Globus pallidus (tissue), 1 donor: ENCODE measurements around the gene DRD3.

ENCODE experiments used
- DNase-seq: peaks from one replicate; pipeline ENCODE4 v3.0.0-alpha.2; 2015; ENCODE audit warnings: low spot score

The DRD3 gene

DNA sequence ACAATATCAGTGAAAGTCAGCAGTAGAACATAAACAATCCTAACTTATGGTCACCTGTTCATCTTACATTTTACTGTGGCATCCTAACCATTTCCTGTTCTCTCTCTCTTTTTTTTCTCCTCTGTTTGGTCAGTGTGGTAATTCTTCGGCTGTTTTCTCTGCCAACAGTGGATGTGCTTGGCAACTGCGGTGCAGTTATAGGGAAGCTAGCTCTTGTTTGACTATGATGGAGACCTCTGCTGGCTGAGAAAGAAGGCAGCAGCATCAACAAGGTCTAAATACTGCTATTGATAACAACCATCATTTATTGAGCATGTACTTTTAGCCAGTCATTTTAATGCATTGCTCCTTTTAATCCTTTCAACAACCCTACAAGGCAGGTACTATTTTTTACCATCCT lies 723 bp upstream of the DRD3 start:
- no peak for DNase-seq

DNA sequence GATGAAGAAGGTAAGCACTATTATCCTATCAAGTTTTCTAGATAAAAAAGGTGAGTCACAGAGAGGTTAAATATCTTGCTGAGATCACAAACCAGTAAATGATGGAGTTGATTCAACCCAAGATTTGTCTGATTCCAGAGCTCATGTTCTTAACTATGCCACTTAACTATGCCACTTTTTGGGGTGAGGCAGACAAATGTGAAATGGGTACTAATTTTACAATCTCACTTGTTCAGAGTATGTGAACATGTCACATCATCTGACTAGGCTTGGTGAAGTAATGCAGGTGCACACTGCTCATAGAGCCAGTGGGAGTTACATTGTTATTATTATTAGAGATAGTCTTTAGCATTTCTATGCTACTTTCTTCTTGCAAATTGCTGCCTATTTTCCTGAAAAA lies 2.0 kb downstream of the DRD3 start:
- DNase-seq: no peak

DNA sequence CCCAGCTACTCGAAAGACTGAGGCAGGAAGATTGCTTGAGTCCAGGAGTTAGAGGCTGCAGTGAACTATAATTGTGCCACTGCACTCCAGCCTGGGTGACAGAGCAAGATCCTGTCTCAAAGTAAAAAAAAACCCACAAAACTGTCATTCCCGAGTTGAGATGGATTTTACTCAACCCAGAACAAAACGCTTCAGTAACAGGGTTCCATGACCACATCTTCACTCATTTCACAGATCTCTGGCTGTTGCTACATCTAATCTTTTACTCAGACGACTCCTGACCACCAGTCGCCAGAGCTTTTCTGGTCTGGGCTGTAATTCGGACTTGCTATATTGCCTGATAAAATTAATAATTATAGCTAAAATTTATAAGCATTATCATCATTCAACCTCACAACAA lies 2.4 kb downstream of the DRD3 start:
- DNase-seq: no peak

DNA sequence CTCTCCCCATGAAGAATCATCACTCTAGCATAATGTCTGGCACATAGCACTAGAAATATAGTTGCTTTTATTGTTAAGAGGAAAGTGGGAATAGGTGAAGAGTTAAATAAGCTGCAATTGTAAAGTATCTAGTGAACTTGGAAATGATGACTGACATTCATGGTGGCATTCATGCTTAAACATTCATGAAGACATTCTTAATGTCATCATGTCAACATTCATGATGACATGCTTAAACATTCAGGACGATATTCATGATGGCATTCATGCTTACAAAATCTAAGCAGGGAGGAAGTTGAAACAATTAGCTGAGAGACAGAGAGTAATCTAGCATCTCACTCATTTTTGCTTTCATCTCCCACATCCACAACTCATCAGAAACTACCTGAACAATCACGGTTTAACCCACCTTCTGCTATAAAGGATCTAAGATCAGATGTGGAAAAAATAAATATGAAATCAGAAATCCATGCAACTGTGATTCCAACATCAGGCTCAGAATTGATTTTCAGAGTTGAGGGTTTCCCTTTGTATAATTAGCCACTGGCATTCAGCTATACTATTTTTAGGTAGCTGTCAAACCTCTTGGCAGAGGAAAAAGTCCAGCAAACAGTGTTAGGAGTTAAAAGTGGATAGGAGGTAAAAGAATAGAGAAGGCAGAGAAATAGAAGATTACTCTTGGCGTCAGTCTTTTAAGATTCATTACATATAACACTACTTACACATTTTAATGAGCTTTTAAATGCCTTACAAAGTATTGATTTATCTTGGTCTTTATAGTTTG lies 3.5 kb downstream of the DRD3 start:
- no peak for DNase-seq

DNA sequence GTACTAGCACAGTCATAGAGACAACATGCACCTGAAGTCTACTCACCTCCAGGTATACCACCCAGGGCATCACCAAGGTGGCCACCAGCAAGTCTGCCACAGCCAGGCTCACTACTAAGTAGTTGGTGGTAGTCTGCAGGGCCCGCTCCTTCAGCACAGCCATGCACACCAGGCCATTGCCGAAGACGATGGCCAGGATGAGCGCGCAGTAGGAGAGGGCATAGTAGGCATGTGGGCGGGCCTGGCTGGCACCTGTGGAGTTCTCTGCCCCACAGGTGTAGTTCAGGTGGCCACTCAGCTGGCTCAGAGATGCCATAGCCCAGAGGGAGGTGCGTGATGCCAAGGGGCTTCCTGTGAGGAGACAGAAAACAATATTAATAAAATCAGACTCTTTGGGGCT lies 7.2 kb downstream of the DRD3 start:
- no peak for DNase-seq

DNA sequence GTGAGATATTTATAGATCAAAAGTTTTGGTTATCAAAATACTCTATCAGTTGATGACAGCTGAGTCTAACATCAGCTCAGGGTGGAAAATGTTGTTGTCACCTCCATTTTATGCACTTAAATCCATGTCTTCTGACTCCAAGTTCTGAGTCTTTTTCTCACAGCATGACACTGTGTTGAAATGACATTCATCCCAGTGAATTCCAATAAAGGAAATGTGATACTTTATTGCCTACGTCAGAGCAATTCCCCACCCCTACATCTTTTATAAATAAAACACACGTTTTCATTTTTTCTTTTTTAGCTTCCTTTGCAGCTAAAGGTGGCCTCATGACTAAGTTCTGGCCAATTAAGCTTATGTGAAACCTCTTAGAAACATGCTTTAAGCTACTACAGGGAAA lies 10.7 kb downstream of the DRD3 start:
- no peak for DNase-seq

DNA sequence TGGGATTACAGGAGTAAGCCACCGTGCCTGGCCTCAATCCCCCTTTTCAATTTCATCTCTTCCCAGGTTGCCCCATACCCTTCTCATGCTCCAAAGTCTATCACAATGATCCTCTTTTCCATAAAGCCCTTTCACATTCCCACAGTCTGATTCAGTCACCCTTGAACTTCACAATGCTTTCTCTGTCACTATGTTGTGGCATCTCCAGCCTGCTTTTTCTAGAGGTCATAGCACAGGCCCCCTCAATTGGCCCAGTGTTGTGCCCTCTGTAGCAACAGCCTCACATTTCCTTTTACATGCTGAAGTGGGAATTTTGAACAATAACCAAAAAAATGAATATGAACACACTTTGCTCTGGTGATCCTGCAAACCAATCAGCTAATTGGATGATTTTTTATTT lies 21.5 kb downstream of the DRD3 start:
- DNase-seq: no peak

DNA sequence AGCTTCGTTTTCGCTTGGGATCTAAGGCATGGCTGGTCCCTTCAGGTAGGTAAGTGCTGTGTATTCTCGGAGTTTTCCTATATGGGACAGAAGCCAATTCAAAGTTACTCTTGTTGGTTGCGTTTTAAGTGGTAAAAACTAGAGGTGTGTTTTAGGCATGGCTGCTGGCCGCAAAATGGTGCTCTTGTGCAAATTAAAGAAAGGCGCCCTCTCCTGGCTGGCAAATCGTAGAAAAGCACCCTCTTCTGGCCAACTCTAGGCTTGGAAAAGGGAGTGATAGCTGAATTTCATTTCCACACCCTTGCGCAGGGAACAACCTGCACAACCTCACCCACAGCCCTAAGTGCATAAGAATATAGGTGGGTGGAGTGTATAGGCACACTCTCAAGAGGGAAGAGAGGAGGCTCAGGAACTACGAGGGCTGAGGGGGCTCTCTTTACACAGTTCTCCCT lies 23.5 kb downstream of the DRD3 start:
- no peak for DNase-seq

DNA sequence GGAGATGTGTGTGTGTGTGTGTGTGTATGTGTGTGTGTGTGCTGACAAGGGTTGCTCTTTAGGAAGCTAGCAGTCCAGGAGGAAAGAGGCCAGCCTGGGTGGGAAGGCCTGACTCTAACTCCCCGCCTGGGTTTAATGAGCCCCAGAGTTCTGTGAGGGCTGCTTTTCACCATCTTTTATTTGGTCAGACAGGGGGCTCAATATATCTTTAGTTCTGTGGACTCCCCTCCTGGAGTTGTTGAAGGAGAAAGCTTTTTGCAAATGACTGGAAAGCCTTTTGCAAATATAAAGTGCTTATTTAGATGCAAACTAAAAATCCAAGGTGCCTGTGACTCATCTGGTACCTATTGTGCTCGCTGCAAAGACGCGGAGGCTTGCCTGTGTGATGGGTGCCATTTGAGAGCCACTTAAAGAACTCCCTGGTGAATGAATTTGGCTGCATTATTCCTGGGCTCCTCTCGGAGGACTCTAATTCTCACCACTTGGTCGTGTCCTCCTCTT lies 24.5 kb downstream of the DRD3 start:
- no peak for DNase-seq

DNA sequence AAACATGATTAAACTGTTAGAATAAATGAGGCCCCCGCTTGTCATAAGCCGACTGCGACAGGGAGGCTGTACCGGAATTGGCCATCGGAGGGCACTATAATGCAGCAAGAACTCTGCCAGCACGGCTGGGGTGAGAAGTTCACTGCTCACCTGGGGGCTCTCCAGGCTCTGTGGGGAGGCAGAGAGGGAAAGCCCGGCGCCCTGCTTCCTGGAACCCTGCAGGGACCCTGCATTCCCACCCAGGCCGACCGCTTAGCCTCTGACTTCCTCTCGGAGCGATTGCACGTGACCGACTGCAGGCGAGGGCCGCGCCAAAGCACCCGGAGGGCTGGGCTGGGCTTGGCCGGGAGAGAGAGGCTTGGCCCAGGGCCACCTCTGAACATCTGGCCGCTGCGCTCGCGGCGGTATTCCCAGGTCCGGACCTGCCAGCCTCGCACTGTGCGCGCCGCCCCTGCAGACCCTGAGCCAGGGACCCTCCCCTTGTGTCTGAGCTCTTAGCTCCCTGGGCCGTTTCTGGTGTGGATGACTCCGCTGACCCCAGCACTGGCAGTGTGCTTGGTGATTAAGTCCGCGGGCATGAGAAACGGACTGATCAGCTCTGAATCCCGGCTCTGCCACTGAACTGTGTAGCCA lies 26.2 kb downstream of the DRD3 start:
- peak; percentile 59 for DNase-seq

DNA sequence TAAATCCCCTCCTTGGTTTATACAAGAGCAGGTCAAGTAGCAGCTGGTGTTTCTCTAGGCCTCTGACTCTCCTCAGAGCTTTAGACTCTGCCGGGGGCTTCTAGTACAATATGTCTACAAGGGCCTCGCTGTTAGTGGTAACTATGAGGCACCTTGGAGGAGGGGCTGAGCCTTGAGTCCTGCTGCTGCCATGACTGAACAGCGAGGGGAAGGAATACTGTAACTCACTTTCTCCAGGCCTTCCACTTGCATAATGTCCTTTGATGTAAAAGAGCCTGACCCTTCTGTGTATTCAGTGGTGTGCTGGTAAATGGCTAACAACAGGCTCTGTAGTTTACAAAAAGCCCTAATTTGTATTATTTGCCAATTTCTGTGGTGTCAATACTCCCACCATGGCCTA lies 27.8 kb downstream of the DRD3 start:
- no peak for DNase-seq

DNA sequence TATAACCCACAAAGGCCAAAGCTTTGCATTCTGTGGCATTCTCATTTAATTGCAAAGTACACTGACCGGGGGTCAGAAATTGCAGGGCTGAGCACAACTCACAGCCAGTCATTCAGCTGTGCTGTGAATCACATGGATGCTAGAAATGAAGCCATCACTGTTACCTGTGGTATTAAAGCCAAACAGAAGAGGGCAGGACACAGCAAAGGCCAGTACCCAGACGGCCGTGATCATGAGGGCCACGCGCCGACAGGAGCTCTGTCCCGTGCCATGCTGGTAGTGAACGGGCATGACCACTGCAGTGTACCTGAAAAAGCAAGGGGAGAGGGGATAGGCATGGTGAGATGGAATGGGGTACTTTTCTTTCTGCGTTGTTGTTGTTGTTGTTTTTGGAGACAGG lies 31.6 kb downstream of the DRD3 start:
- no peak for DNase-seq

DNA sequence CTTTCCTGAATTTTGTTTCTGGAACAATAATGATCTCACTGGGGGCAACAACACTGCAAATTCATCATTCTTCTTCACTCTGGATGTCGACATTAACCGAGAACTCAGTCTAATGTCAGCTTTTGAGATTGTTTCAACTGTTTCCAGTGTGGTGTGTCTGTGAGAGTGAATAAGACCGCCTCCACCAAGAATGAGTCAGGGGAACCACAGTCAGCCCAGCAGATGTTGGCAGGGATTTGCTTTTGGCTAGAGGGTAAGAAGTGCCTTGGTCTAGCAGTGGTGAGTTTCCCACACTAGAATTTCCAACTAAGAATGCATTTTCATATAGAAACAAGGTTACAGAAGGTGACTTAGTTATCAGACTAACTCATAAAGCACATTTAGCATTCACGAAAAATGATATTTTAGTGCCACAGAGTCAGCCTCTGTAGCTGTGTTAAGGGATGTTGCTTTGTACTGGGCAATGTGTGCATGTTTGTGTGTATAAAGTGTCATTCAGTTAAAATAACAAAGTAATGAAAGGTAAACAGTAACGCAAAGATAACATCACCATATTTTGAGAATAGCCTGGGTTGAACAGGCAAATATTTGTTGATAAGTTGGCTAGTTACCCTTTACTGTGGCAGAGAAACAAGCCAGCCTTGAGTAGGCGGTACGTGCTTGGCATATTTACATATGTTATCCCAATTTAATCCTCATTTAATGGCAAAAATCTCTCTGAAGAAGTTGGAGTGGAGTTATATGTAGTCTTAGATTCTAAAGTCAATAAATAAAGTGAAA lies 33.8 kb downstream of the DRD3 start:
- DNase-seq: no peak

DNA sequence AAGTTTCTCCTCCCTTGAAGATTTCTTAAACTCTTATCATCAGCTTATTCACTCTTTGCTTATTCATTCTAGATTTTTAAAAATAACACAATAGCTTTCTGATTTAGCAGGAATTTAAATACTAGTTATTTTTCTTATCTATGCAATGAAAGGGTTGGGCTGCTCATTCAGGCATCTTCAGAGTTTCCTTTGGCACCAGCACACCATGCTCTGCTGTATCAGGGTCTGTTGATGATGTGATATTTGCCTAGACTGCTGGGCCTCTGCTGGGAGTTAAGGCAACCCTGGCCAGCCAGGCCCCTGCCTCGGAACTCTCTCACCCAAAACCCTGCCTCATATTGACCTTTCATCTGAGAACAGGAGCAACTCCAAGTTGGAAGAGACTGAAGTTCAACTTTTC lies 35.0 kb downstream of the DRD3 start:
- no peak for DNase-seq

DNA sequence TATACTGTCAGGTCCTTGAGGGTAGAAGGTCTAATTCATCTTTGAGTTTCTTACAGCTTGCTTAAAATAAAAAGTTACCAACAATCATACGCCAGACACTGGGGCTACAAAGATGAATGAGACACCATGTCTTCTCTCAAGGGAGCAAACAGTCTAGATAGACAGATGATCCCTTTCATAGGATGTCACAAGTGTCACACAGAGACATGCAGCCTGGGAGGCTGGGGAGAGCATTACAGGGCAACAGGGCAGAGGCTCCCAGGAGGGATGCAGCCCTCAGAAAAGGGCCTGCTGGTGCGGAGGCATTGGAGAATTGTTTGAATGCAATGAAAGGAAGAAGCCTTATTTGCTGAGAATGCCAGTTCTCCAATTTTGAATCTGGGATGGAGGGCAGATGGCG lies 39.0 kb downstream of the DRD3 start:
- DNase-seq: no peak

DNA sequence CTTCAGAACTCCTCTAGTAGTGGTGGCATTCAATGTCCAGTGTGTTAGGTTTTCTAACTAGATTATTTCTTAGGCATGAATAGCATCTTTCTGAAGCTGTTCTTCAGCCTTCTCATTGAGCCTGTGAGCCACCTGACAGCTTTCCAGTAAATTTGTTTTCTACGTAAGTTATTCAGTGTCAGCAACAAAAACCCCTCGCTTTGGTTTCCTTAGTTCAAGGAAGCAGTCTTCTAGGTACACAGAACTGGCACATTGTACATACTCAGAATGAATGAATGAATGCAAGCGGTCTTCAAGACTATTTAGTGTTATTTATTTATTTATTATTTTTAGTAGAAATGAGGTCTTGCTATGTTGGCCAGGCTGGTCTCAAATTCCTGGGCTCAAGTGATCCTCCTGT lies 44.9 kb downstream of the DRD3 start:
- no peak for DNase-seq

DNA sequence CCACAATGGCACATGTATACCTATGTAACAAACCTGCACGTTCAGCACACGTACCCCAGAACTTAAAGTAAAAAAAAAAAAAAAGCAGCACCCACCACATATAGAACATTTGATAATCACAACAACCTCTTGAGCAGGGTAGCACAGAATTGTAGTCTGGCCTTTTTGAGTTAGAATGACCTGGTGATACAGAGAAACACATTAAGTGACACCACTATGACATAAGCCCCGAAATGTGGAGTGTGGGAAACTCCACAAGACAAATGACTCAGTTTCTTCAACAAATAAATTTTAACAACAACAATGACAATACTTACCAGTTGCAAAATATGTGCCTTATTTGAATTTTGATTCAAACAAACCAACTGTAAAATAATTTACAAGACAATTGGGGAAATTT lies 46.4 kb downstream of the DRD3 start:
- DNase-seq: no peak

DNA sequence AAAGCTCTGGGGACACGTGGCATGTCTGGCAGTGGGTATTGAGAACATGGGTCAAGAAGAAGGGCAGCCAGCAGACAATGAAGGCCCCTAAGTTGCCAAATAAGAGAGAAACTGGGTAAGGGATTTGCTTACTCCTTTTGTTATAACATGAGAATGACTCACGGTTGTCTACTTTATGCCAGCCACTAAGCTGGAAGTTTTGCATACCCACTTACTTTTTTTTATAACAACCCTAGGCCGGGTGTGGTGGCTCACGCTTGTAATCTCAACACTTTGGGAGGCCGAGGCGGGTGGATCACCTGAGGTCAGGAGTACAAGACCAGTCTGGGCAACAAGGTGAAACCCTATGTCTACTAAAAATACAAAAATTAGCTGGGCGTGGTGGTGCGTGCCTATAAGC lies 50.0 kb downstream of the DRD3 start:
- no peak for DNase-seq

DNA sequence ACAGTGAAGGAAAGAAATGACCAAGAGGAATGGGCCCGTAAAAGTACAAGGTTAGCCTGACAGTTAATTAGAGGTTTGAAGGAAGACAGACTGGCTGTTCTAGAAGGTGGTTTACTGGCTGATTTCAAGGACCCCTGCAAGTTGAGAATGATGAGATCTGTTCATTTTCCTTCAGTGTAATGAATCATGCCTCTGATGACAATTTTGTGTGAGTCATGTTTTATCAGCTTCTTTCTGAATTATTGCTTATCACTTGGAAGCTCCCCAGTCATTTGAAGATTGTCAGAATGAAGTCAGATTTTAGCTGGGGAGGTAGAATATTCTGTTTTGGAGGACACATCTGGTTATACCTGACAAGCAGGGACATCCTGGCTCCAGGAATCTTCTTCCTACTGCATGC lies 50.6 kb downstream of the DRD3 start:
- DNase-seq: no peak

DNA sequence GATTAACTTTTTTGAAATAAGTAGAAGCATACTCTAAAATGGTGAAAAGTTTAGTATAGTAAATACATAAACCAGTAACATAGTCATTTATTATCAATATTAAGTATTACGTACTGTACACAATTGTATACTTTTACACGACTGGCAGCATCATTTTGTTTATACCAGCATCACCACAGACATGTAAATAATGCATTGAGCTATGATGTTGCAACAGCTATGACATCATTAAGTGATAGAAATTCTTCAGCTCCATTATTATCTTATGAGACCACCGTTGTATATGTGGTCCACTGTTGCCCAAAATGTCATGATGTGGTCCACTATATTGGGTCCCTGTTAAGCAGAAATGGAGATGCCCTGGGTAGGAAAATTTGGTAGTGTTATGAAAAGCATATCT lies 51.3 kb downstream of the DRD3 start:
- no peak for DNase-seq

DNA sequence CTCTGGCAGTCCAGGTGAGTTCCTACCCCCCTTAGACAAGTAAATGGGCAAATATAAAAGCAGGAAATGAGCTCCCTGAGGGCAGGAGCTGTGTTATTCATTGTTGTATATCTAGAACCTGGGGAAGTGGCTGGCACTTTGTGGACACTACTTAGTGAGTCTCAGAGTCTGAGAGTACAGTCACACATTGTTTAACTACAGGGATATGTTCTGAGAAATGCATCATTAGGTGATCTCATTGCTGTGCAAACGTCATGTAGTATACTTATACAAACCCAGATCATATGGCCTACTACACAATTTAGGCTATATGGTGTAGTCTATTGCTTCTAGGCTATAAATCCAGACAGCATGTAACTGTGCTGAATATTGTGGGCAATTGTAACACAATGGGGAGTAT lies 52.4 kb downstream of the DRD3 start:
- DNase-seq: no peak

DNA sequence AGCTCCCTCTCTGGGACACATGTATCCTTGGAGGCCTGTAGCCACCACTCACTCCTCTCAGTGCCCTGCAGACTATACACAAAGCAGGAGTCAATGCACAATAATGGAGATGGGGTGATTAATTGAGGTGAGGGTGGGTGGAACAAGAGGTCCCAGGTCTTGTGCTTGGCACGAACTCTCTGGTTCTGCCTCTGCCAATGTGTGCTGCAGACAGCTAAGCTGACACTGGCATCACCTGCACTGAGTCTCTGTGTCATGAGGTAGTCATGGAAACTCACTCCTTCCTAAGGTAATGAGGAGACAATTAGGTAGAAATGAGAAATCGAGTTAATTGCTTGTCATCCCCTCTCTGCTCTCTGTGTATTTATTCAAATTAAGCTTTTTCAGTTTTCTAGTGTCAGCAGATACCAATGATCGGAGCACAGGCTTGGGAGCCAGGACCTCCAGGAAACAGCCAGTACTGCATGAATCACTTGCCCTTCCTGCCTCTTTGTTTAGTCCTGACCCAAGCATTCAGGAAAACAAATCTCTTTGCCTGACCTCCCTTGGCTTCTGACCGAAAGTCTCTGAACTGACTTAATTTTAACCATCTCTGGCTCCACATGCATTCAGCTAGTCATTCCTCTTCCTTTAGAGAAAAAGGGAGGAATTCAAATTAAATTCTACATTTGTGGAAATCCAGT lies 56.7 kb downstream of the DRD3 start:
- no peak for DNase-seq
